H4 (cell line): Measurements from ENCODE around the gene SLC9A2. TPM values are rescaled to one million over a fixed set of nuclear protein-coding genes. Genes with fewer than 3 reads are reported as not detected.

Experiments
- DNase-seq: peaks from one replicate; pipeline ENCODE4 v3.0.0-alpha.2; 2015; ENCODE audit warnings: low spot score
- total RNA-seq: library from RNA; depleted of rRNA; stranded (reverse); fragments of >200 nt; shearing (Covaris generic); gene quantifications from 2 replicates; pipeline ENCODE4 v1.2.3, GENCODE V29; 2014; rRNA removed

Gene SLC9A2
- 0.12 and 0.19 TPM in 2 replicates for total RNA-seq

DNA sequence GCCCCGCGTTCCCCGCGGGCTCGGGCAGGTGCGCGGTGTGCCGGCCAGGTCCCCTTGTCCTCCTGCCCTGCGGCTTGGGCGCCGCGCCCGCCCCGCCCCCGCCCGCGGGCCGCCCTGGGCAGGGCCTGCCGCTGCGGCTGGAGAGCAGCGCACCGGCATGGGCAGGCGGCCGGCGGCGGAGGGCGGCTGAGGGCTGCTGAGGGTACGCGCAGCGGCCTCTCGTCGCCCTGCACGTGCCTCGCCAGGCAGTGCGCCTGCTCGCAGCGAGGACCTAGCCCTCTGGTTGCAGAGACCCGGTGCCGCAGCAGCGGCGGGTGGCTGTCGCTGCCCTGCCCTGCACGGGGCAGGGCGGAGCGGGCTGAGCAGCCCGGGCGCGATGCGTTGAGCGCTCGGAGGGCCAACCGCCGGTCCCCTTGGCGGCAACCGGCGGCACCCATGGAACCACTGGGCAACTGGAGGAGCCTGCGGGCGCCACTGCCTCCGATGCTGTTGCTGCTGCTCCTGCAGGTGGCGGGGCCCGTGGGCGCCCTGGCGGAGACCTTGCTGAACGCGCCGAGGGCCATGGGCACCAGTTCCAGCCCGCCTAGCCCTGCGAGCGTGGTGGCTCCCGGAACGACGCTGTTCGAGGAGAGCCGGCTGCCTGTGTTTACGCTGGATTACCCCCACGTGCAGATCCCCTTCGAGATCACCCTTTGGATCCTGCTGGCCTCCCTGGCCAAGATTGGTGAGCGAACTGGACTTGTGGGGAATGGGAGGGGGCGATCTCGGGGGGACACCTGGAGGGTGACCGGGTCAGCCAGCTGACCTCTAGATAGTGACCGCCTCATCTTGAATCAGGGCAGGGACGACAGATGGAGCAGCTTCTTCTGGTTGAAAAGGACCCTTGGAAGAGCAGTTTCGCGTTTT lies at the start of gene SLC9A2:
SLC9A2 (plus strand) TSS at position 140 of the 906 bp plus-strand sequence; CDS start at position 436, 296 bp downstream.
- no peak for DNase-seq

GRCh38 chr2:102575888-102576287 lies 43.5 kb upstream of the SLC9A2 start:
- no peak for DNase-seq

- no peak for DNase-seq
These were observed 41.0 kb upstream of the SLC9A2 start for GRCh38 chr2:102578376-102578775.

GRCh38 chr2:102581911-102582310 lies 37.4 kb upstream of the SLC9A2 start:
- no peak for DNase-seq

DNA sequence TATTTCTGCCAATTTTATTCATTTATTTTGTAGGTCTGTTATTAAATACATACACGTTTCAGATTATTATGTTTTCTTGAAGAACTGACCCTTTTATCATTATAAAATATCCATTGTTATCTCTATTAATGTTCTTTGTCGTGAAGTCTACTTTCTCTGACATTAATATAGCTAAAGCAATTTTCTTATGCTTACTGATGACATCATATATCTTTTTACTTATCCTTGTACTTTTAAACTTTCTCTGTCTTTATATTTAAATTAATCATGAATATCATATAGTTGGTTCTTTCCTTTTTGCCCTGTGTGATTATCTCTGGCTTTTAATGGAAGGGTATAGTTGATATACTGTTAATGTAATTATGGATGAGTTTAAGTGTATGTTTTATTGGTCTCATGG lies 36.5 kb upstream of the SLC9A2 start:
- DNase-seq: no peak

DNA sequence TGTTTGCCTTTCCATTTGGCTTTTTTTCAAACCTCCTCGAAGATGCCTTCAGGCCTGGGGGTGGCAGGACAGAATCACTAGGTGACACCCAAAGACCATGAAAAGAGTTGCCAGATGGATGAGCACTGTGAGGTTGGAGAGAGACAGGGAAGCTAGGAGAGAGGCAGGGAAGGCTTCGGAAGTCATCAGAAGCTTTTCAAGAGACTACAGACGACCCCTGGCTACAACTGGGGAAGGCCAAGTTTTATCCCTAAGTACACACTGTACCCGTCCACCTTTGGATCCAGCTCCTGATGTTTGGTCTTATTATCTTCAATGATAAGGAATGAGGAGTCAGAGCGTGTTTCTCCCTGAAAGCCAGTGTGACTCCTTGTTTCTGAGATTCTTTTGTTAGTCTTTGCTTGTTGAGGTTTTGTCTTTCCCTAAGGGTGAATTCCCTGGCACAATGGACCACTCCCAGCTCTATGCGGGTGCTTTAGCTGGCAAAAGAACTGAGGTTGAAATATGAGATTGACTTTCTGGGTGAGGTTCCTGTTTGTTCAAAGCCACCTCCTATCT lies 33.4 kb upstream of the SLC9A2 start:
- DNase-seq: no peak

DNA sequence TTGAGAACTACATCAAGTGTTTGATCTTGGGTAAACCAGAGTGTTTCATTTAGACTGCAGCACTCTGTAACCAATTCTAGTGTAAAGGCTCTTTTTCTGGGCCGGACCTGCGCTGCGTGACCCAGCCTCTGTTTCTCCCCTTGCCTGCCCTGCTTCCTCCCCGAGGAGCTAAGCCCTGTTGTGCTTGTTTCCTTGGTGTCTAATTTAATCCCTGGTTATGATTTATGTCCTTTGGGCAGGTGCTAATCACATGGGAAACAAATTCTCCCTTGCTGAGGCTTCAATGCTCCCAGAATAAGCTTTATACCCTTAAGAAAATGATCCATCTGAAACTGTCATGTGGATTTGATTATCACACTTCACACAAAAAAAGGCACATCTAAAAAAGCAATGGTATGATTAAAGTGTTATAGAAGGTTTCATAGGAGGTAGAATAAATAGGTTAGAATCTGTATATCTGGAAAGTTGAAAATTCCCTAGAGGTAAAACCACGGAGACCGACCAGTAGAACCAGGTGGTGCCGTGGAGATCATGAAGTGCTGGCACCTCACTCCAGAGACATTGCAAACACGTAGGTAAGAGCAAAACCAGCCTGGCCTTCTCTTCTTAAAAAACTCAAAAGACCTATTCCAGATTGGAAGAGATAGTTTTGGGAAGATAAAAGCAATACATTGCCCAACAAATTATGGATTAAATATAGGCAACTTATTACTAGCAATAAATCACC lies 31.0 kb upstream of the SLC9A2 start:
- DNase-seq: no peak

- no peak for DNase-seq
These were observed 29.9 kb upstream of the SLC9A2 start for GRCh38 chr2:102589444-102589843.

DNA sequence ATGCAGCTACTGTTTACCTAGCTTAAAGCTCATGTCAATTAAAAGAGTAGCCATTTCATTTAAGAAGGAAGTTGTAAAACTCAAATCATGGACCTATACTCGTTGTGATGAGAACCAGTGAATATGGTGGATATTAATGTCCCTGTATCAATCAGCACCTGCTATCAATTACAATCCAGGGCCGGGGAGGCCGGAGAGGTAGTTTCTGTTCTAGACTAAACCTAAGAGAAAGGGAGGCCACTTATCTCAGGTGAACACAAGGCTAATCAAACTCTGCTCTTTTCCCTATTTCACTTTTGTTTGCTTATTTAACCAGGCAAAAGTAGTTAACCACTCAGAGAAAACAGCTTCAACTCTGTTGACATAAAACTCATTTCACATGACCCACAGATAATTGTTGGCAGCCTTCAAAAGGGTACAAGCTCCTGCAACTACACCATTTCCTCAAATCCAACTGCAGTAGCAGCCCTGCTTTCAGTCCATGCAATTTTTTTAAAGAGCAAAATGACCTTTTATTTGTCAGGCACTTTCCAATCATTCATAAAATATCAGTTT lies 27.8 kb upstream of the SLC9A2 start:
- no peak for DNase-seq

DNA sequence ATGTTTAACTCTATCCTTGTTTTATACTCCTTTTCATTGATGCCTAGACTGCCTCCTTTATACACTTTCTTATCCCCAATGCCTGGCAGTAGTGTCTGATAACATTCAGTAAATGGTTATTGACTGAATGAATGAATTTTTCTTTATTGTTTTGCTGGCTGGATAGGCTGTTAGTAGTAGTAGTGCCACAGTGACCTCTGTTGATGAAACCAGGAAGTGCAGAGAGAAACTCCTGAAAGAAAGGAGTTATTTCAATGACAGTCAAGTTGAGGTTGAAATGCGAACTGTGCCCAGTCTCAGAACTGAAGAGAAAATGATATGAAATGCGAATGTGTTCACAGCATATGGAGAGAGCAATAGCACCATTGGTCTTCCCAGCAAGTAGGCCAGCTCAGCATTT lies 26.8 kb upstream of the SLC9A2 start:
- DNase-seq: no peak

- no peak for DNase-seq
These were observed 25.8 kb upstream of the SLC9A2 start for GRCh38 chr2:102593516-102593915.

- DNase-seq: no peak
These were observed 24.8 kb upstream of the SLC9A2 start for GRCh38 chr2:102594445-102595016.

DNA sequence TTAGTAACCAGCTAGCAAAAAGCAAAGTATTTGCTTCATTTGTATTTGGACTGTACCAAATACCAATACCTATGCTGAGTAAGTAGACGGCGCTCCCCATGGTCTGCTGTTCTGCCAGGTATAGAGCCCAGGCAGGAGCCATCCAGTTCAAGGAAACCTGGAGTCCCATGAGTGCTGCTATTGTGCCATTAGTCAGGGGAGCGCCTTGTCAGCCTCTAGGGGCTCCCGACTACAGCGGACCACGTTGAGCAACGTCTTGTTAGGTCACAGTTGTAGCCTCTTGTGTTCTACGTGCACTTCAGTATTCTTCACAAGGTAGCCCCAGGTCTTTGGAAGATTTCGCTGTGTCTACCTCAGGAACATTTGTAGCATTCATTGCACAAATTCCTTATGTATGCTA lies 21.6 kb upstream of the SLC9A2 start:
- no peak for DNase-seq

GRCh38 chr2:102599486-102599885 lies 19.9 kb upstream of the SLC9A2 start:
- no peak for DNase-seq

DNA sequence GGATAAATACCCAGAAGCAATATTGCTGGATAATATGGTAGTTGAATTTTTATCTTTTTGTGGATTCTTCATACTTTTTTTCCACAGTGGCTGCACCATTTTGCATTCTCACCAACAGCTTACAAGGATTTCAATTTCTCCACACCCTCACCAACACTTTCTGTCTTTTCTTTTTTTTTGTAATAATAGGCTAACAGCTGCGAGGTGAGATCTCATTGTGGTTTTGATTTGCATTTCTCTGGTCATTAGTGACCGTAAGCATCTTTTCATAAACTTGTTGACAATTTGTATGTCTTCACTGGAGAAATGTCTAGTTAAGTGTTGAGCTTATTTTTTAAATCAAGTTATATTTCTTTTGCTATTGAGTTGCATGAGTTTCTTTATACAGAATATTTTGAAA lies 17.6 kb upstream of the SLC9A2 start:
- no peak for DNase-seq

DNA sequence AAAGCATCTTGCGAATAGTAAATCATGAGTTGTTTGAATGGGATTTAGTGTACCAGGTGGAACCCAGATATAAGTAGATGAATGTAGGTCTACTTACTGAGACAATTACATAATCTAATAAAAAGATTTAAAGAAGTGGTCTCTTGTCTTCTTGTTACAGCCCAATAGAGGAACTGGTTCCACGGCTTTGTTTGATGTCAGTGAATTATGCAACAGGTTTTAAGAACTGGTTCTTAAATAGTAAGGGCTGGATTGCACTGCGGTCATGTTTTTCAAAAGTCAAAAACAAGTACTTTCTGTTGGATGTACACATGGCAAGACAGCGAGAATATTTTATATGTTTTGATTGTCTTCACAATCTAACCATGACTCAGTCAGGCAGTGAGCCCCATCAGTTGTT lies 15.4 kb upstream of the SLC9A2 start:
- DNase-seq: no peak

- DNase-seq: no peak
These were observed 14.6 kb upstream of the SLC9A2 start for GRCh38 chr2:102604769-102605168.

GRCh38 chr2:102606353-102606752 lies 13.0 kb upstream of the SLC9A2 start:
- peak; percentile 40 for DNase-seq

GRCh38 chr2:102615620-102616436 lies 3.5 kb upstream of the SLC9A2 start:
- DNase-seq: peak; percentile 67

DNA sequence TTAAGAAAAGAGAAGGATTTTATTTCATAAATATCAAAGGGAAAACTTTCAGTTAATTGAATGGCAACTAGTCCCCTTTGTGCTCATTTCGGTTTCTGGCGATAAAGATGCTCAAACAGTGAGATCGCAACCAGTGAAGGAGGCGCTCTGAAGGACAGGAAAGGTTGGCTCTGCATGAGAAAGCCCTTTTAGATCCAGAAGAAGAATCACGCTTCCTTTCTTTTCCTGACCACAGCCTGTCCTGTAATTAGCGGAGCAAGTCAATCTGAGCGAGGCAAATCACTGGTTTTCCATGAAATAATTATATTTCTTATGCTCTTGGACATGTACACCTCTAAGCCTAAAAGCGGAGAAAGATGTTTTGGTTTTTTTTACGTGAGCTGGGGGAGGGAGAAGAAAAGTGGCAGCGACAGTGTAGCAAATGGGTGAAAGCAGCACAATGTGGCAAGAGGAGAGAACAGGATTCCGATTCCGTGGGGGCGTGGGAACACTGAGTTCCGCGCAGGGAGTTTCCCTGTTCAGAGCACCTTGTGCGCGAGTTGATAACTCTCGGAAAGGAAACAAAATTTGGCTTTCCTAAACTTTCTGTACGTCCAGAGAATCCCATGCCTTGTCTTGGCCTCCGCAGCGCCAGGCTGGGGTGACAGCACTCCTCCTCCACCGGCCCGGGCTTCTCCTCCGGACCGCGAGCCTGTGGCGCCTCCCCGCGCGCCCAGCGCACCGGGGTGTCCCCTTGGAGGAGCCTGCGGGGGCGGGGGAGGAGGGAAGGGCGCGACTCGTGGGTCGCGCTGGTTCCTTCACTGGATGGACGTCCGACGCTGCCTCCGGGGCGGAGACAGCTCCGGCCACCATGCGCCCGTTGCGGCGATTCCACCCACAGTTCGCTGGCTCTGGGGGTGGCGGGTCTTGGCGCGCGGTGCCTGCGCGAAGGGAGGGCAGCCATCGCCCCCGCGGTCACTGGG lies 620 bp upstream of the SLC9A2 start:
- no peak for DNase-seq
